GM04504 (cell line): ENCODE data around the gene SYNGR3.
A peak's percentile ranks its signal among the peaks of the same experiment; 100 is the strongest.
"Not testable (repeated sequence)": the region's sequence is repeated elsewhere in the genome, so short reads cannot be mapped to it uniquely, and the experiment has no call there.

Experiments used
- DNase-seq: peaks from one replicate; pipeline ENCODE4 v3.0.0-alpha.2; 2012; ENCODE audit warnings: low read depth

The SYNGR3 gene

DNA sequence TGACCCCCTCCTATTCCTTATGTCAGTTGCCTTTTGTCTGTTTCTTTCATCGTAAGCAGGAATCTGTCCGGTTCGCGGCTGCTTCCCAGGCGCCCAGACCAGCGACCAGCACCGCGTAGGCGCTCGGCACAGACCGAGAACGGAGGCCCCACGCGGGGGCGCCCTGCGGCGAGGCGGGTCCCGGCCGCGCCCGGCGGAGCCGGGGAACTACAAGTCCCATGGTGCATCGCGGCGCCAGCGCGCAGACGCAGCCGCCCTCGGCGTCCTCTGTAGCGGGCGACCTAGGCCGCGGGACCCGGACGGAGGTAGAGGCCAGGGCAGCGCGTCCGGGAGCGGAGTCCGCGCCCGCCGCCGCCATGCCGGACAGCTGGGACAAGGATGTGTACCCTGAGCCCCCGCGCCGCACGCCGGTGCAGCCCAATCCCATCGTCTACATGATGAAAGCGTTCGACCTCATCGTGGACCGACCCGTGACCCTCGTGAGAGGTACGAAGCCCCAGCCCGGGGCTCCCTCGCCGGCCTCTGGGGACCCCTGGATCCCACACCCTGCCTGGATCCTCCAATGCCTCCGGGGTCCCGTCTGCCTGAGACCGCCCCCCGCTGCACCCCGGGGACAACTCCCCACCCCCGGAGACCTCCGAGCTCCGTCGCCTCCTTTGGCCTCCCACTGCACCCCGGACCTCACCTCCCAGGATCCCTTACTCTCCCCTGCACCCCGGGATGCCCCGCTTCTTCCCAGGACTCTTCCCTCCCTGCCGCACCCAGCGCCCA, 30.3 kb upstream of the SYNGR3 start, which contains the start of gene NDUFB10:
NDUFB10 (plus strand) TSS at position 270 of the 771 bp plus-strand sequence; CDS start at position 357, 87 bp downstream.
- peak; percentile 79 for DNase-seq

DNA sequence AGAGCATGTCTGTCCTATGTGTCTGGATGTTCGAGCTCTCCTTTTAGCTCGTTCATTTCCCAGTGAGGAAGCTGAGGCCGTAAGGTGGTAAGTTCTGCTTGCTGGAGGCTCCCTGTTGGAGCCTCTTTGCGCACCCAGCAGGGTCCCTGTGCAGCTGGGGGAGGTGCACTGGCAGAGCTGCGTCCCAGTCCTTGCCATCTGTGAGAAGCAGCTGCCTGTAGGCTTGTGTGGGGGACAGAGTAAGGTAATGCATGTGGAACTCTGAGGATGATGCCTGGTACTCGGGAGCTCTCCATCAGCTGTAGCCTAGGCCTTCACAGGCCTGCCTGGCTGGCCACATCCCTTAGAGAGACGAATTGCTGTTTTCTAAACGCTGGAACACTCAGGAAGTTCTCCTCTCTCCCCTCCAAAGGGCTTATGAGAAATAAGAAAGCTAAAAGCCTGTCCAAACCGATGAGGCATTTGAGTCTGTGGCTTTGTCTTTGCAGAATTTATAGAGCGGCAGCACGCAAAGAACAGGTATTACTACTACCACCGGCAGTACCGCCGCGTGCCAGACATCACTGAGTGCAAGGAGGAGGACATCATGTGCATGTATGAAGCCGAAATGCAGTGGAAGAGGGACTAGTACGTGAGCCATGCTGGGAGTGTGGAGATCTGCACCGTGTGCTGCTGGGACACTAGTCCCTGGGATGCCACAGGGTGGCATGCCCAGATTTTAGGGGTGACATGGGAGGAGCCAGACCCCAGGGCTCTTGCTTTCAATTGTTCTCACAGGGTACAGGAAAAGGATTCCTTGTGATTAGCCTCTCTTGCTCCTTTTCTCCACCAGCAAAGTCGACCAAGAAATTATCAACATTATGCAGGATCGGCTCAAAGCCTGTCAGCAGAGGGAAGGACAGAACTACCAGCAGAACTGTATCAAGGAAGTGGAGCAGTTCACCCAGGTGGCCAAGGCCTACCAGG, 28.8 kb upstream of the SYNGR3 start:
- DNase-seq = no peak

DNA sequence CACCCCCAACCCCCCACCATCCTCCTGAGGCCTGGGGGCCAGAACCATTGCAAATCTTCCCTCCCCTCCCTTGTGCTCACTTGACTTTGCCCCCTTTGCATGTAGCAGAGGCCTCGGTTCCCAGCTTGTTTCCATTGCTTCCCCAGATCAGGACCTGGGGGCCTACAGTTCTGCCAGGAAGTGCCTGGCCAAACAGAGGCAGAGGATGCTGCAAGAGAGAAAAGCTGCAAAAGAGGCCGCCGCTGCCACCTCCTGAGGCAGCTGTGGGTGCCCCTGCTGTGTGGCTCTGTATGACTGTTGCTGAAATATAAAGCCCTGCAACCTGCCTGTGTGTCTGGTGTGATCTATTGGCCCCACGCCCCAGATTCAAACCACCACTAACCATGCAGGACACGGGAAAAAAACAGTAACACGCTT, 28.1 kb upstream of the SYNGR3 start:
- DNase-seq = no peak

DNA sequence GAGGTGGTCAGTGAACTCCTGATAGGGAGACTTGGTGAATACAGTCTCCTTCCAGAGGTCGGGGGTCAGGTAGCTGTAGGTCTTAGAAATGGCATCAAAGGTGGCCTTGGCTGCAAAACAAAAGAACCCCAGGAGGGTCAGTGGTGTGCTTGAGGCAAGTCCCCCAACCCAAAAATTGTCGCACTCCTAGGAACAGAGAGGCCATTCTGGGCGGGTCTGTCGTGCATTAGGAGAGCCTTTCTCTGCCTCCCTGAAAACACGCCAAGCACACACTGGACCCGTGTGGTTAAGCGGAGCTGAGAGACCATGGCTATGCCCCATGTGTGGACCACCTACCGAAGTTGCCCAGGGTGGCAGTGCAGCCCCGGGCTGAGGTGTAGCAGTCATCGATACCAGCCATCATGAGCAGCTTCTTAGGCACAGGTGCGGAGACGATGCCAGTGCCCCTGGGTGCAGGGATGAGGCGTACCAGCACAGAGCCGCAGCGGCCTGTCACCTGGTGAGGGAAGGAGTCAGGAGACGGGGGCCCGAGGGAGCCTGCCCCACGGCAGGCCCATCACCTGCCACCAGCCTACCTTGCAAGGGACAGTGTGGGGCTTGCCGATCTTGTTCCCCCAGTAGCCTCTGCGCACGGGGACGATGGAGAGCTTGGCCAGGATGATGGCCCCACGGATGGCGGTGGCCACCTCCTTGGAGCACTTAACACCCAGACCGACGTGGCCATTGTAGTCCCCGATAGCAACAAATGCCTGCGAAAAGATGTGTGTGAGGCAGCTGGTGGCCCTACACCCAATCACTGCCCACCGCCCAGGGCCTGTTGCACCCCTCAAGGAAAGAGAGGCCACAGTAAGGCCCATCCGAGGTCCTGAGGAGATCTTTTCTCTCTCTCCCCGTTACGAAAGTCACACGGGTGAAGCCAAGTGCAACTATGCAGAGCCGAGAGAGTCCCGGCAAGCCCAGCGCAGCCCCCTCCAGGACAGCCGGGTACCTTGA, 27.3 kb upstream of the SYNGR3 start:
- not testable (repeated sequence) for DNase-seq

- DNase-seq = no peak
Measured at GRCh38 chr16:1963806-1964505, 25.8 kb upstream of the SYNGR3 start.

GRCh38 chr16:1964506-1965395, 25.0 kb upstream of the SYNGR3 start, which contains the start of gene RPS2:
TSS of gene RPS2 (minus strand) at chr16:1964826. CDS start at chr16:1964625, 201 bp downstream.
- peak; percentile 96 for DNase-seq

GRCh38 chr16:1965396-1966001, 24.3 kb upstream of the SYNGR3 start:
- DNase-seq = no peak

DNA sequence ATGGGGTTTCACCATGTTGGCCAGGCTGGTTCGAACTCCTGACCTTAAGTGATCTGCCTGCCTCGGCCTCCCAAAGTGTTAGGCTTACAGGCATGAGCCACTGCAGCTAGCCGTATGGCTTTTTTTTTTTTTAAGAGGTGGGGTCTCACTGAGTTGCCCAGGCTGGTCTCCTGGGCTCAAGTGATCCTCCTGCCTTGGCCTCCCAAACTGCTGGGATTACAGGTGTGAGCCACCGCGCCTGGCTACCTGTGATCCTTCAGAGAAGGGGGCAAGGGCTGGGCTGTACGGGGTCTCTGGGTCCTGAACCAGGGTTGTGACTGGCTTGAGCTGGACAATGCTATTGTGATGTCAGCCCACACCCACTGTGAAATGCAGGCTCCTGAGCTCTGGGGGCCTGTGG, 23.3 kb upstream of the SYNGR3 start, which contains the start of gene RNF151:
RNF151 (plus strand) TSS at position 397 of the 400 bp plus-strand sequence. CDS start 26 bp downstream, outside the sequence.
- no peak for DNase-seq

GRCh38 chr16:1968146-1968953, 21.4 kb upstream of the SYNGR3 start:
- DNase-seq = no peak

DNA sequence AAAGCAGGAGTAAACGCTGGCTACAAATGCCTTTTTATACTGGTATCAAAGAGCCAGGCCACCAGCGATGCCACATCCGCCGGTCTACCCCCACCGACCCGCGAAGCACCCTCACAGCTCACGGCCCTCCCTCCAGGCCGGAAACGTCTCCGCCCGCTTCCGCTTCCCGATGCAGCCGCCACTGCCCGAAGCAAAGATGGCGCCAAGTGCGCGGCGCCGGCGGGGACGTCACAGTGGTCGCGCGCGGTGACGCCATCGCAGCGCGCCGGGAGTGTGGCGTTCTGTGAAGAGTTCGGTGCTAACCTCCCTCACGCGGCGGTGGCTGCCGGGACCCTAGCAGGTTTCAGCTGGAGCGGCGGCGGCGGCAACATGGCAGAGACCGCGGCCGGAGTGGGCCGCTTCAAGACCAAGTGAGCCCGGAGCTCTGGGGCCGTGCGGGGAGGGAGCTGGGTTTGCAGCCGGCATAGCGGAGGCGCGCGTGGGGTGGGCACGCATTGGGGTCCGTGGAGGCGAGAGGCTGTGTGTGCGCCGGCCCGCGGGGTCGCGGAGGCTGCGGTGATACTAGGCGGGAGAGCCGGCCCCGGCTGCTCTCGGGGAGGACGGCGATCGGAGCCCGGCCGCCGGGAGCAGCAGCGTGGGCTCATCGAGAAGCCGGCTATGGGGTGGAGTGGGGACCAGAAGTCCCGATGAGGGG, 17.8 kb upstream of the SYNGR3 start, which contains the start of gene TBL3:
TBL3 (plus strand) TSS at position 258 of the 694 bp plus-strand sequence; CDS start at position 370, 112 bp downstream.
- peak; percentile 88 for DNase-seq

GRCh38 chr16:1972490-1972877, 17.3 kb upstream of the SYNGR3 start:
- no peak for DNase-seq

DNA sequence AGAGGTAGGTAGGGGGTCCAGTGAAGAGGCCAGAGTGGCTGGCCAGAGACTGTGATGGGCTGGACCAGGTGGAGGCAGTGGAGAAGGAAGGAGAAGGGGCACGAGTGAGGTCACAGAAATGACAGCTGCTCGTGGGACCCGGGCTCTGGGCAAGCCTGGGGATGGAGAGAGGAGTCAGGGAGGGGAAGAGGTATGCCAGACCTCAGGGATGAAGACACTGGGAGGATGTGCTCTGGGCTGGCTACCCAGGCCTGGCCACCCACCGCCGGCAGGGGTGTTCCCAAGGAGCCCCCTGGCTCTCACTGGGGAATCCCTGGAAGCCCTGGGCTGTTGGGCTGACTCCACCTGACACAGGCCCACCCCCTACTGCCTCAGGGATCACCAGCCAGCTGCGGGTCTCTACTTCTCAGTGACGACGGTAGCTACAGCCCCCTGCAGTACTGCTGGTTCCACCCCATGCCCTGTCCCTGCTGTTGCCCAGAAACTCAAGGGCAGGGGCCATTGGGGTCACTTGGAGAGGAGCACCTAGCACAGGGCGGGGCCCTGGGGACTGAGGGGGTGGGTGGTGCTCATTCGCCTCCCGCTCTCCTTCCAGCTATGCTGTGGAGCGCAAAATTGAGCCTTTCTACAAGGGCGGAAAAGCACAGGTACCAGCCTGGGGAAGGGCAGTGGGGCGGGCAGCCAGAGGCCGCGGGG, 16.2 kb upstream of the SYNGR3 start:
- DNase-seq = no peak

DNA sequence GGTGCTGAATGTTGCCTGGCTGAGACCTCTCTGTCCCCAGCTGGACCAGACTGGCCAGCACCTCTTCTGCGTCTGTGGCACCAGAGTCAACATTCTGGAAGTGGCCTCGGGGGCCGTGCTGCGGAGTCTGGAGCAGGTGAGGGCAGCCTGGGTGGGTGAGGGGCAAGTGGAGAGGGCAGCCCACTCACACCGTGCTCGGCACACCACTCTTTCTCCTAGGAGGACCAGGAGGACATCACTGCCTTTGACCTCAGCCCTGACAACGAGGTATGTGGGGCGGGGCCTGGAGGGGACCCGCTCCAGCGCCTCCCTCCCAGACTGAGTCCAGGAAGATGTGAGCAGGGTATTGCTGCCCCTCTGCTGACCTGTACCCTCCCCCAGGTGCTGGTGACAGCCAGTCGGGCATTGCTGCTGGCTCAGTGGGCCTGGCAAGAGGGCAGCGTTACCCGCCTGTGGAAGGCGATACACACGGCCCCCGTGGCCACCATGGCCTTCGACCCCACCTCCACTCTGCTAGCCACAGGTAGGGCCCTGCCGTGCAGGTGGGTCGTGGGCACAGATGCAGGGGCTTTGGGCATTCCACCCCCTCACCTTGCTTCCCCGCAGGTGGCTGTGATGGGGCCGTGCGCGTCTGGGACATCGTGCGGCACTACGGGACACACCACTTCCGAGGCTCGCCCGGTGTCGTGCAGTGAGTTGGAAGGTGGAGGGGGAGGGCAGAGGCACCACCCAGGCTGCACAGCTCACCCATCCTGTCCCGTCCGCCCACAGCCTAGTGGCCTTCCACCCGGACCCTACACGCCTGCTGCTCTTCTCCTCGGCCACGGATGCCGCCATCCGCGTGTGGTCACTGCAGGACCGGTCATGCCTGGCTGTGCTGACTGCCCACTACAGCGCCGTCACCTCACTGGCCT, 15.4 kb upstream of the SYNGR3 start:
- no peak for DNase-seq

DNA sequence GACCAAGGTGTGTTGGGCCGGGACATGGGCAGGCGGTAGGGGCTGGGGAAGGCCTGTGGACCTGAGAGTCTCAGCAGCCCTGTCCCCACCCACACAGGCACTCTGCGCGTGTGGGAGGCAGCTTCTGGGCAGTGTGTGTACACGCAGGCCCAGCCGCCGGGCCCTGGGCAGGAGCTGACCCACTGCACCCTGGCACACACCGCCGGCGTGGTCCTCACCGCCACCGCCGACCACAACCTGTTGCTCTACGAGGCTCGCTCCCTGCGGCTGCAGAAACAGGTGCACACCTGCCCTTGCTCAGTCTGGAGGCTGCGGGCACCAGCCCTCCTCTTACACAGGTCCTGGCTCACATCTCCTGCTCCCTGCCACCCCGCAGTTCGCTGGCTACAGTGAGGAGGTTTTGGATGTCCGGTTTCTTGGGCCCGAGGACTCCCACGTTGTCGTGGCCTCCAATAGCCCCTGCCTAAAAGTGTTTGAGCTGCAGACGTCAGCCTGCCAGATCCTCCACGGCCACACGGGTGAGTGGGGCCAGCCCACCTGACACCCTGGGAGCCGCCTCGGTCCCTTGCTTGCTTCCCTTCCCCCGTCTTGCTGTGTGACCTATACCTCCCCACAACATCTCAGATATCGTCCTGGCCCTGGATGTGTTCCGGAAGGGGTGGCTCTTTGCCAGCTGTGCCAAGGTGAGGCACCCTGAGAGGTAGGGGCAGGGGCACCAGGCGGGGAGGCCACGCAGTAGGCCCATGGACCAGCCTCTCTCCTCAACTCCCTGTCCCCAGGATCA, 14.1 kb upstream of the SYNGR3 start:
- no peak for DNase-seq

DNA sequence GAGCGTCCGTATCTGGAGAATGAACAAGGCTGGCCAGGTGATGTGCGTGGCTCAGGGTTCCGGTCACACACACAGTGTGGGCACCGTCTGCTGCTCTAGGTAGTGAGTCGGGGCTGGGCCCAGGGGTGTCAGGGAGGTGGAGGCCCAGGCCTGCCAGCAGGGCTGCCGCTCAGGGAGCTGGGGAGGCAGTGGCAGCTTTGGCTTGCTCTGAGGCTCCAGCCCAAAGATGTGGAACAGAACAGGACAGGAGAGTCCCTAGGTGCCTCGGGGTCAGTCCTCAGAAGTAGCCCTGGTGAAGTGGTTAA, 13.6 kb upstream of the SYNGR3 start:
- DNase-seq = no peak
